Neuronal stem cell (in vitro differentiated cells): ENCODE results near the gene SMOC2.

Source experiments
- DNase-seq: peaks from one replicate; pipeline ENCODE4 v3.0.0-alpha.2; 2013; ENCODE audit warnings: low spot score
- H2AFZ ChIP-seq: one replicate; pipeline ENCODE4 v1.6.1; 2013; ENCODE audit warnings: mild to moderate bottlenecking, low read length, inconsistent platforms
- H2AK5ac ChIP-seq: 2 replicates; pipeline ENCODE4 v1.6.1; 2013; ENCODE audit warnings: low read depth, mild to moderate bottlenecking, inconsistent platforms, low read length, moderate library complexity, mixed read lengths
- H2BK120ac ChIP-seq: 2 replicates; pipeline ENCODE4 v1.6.1; 2013; ENCODE audit warnings: low read depth, mild to moderate bottlenecking, inconsistent platforms, low read length, moderate library complexity, mixed read lengths
- H2BK12ac ChIP-seq: one replicate; pipeline ENCODE4 v1.6.1; 2013; ENCODE audit warnings: low read length, inconsistent platforms
- H2BK15ac ChIP-seq: 2 replicates; pipeline ENCODE4 v1.6.1; 2013; ENCODE audit warnings: mild to moderate bottlenecking, low read length, inconsistent platforms, mixed read lengths
- H2BK5ac ChIP-seq: one replicate; pipeline ENCODE4 v1.6.1; 2013; ENCODE audit warnings: inconsistent platforms, mild to moderate bottlenecking, low read length, moderate library complexity
- H3K14ac ChIP-seq: one replicate; pipeline ENCODE4 v1.6.1; 2013; ENCODE audit warnings: low read length, inconsistent platforms
- H3K18ac ChIP-seq: 2 replicates; pipeline ENCODE4 v1.6.1; 2013; ENCODE audit warnings: low read length, inconsistent platforms
- H3K23ac ChIP-seq: 2 replicates; pipeline ENCODE4 v1.6.1; 2013; ENCODE audit warnings: low read depth, mild to moderate bottlenecking, mixed read lengths, low read length, inconsistent platforms; ENCODE audit not compliant: poor library complexity
- H3K27ac ChIP-seq: replicated peaks from 3 replicates; pipeline ENCODE4 v1.5.1; 2013; ENCODE audit warnings: low read length, inconsistent platforms
- H3K27me3 ChIP-seq, 3 experiments: 2 replicates each; pipeline ENCODE4 v1.6.1; 2013; ENCODE audit warnings: low read length in 3 of 3, mild to moderate bottlenecking in 2 of 3, inconsistent platforms in 1 of 3, low read depth in 1 of 3, mixed read lengths in 1 of 3, moderate library complexity in 1 of 3; ENCODE audit not compliant: control insufficient read depth in 3 of 3, insufficient read depth in 3 of 3
- H3K36me3 ChIP-seq, 2 donors: replicated peaks in 1 of 2; 2 replicates each; pipeline ENCODE4 v1.6.1; 2013; ENCODE audit warnings: low read length in 2 of 2; ENCODE audit not compliant: control insufficient read depth in 2 of 2, insufficient read depth in 2 of 2
- H3K4ac ChIP-seq: 2 replicates; pipeline ENCODE4 v1.6.1; 2013; ENCODE audit warnings: inconsistent platforms, mild to moderate bottlenecking, low read length, moderate library complexity
- H3K4me1 ChIP-seq, 2 donors: 1 replicate in 1 of 2; 2 replicates in 1 of 2; pipeline ENCODE4 v1.6.1; 2013; ENCODE audit warnings: low read length in 2 of 2, low read depth in 1 of 2; ENCODE audit not compliant: control insufficient read depth in 2 of 2, insufficient read depth in 1 of 2
- H3K4me2 ChIP-seq: one replicate; pipeline ENCODE4 v1.6.1; 2013; ENCODE audit warnings: mild to moderate bottlenecking, low read length, inconsistent platforms; ENCODE audit not compliant: insufficient read depth, poor library complexity, severe bottlenecking
- H3K4me3 ChIP-seq, 2 donors: 2 replicates each; pipeline ENCODE4 v1.5.1; 2013; ENCODE audit warnings: low read length in 2 of 2, mild to moderate bottlenecking in 2 of 2, inconsistent platforms in 1 of 2, moderate library complexity in 1 of 2
- H3K79me1 ChIP-seq: one replicate; pipeline ENCODE4 v1.6.1; 2013; ENCODE audit warnings: low read depth, mild to moderate bottlenecking, inconsistent platforms, low read length, moderate library complexity
- H3K9ac ChIP-seq: one replicate; pipeline ENCODE4 v1.6.1; 2013; ENCODE audit warnings: mild to moderate bottlenecking, low read depth, low read length, inconsistent platforms; ENCODE audit not compliant: poor library complexity
- H3K9me3 ChIP-seq, 2 donors: replicated peaks in 1 of 2; 2 replicates each; pipeline versions ENCODE3 to v1.6.1; 2013; ENCODE audit warnings: low read length in 2 of 2, mild to moderate bottlenecking in 2 of 2, inconsistent platforms in 1 of 2, low read depth in 1 of 2, mixed read lengths in 1 of 2, moderate library complexity in 1 of 2; ENCODE audit not compliant: control insufficient read depth in 2 of 2, insufficient read depth in 1 of 2
- H4K8ac ChIP-seq: one replicate; pipeline ENCODE4 v1.6.1; 2013; ENCODE audit warnings: low read depth, mild to moderate bottlenecking, inconsistent platforms, low read length, moderate library complexity
- H4K91ac ChIP-seq: one replicate; pipeline ENCODE4 v1.6.1; 2013; ENCODE audit warnings: low read length, low read depth, mild to moderate bottlenecking, inconsistent platforms; ENCODE audit not compliant: poor library complexity
- WGBS, 2 donors: extraction: QIAGEN DNeasy Blood & Tissue Kit; methylation state at CpG; one replicate each; pipeline ENCODE4 v1.1.7; 2013; ENCODE audit warnings: missing lambda C conversion rate in 2 of 2, mixed read lengths in 1 of 2; ENCODE audit not compliant: insufficient read length in 2 of 2, insufficient replicate concordance in 1 of 2; ENCODE audit errors: extremely low coverage in 2 of 2; 5-methylcytosine and 5-hydroxymethylcytosine counted together

The SMOC2 gene

DNA sequence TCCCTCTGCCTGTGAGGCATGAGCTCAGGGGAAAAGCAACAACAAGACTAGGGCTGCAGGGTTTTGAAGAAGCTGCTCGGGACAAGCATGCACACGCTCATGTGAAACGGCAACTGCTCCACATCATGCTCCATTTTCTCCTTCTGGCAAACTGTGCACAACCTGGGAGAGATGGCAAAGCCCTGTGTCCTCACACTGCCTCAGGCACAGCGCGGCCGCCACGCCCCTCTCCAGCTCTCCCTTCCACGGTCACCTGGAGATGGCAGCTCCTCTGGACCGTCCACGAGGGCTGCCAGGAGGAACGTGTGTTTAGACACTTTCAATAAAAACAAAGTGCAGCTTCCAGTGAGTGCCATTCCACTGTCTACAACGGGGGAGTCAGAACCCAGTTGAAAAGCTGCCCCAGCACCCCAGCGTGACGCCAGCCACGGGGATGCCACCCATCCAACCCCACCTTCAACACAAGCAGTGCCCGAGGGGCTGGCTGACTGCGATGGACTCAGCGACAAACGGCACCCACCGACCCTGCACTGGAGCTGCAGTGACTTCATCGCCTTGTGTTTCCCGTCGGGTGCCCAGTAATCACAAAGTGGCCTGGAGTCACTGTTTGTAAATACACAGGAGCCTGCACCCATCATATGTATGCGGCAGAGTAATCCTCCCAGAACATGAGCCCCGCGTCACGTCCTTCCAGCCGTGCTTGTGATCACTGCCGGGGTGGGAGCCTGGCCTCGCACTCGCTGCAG lies 16.1 kb downstream of the SMOC2 start:
- Histone ChIP-seq H3K36me3 (no peaks in the 10 kb centered on the region), H3K9me3 (no peaks in the 10 kb centered on the region), H3K9ac (peak overlapping the region; percentile 35), H3K27ac (no peak overlapping the region), H2AK5ac (peak overlapping the region; percentile 77), H2BK12ac (peak overlapping the region; percentile 30), H3K4me1 (peaks cover 8 to 11% of the 10 kb centered on the region in 2 donors), H3K4me3 (no peak overlapping the region), H3K27me3 (no peaks in the 10 kb centered on the region), H2BK15ac (peak overlapping the region; percentile 72), H2BK120ac (peak overlapping the region; percentile 89), H3K4ac (peak overlapping the region; percentile 13), H3K14ac (peak overlapping the region; percentile 85), H2BK5ac (no peak overlapping the region), H3K18ac (peak overlapping the region; percentile 92), H2AFZ (peak overlapping the region; percentile 77), H3K23ac (peak overlapping the region; percentile 56), H4K91ac (no peak overlapping the region), H3K4me2 (no peak overlapping the region), H4K8ac (peak overlapping the region; percentile 55), H3K79me1 (peaks cover 2% of the 10 kb centered on the region)
- DNase-seq, result no peak
- no CpG with 5 or more reads among the region's 31 CpGs for WGBS, 2 donors

DNA sequence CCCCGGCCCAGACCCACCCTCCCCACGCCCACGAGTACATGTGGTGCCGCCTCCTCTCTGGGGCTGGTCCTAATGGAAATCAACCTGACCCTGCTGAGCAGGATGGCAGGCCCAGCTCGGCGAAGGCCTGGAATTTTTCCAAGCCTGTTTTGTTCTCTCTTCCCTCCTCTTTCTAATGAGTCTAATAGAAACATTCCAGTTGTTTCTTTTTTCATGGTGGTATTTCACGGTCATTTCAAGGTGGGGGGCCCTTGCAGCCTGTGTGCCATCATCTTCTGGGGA lies 16.6 kb downstream of the SMOC2 start:
- Histone ChIP-seq H3K36me3 (no peaks in the 10 kb centered on the region), H2BK12ac (no peak overlapping the region), H3K23ac (no peak overlapping the region), H3K27ac (no peak overlapping the region), H3K4me2 (no peak overlapping the region), H3K4ac (no peak overlapping the region), H3K4me3 (no peak overlapping the region), H4K91ac (no peak overlapping the region), H3K18ac (peak overlapping the region; percentile 72), H3K9me3 (no peaks in the 10 kb centered on the region), H3K4me1 (peaks cover 6 to 8% of the 10 kb centered on the region in 2 donors), H3K14ac (no peak overlapping the region), H2BK15ac (no peak overlapping the region), H2AK5ac (no peak overlapping the region), H3K27me3 (no peaks in the 10 kb centered on the region), H2AFZ (peak overlapping the region; percentile 77), H2BK120ac (no peak overlapping the region), H2BK5ac (no peak overlapping the region), H3K79me1 (peaks cover 2% of the 10 kb centered on the region), H3K9ac (no peak overlapping the region), H4K8ac (no peak overlapping the region)
- no CpG with 5 or more reads among the region's 7 CpGs for WGBS, 2 donors
- no peak for DNase-seq

DNA sequence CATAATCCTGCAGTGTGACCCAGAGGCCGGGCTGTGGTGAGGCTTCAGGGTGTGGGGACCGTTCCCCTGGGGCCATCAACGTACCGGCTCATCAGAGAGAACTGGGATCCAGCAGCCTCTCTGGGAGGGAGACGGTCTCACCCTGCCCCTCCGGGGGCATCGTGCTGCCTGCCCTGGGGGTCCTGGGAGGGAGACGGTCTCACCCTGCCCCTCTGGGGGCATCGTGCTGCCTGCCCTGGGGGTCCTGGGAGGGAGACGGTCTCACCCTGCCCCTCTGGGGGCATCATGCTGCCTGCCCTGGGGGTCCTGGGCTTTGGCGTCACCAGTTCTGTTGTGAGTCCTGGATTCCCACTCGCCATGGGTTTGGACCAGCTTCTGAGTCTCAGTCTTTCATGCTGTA lies 17.1 kb downstream of the SMOC2 start:
- Histone ChIP-seq H3K23ac (no peak overlapping the region), H2AK5ac (no peak overlapping the region), H3K14ac (no peak overlapping the region), H3K79me1 (peaks cover 2% of the 10 kb centered on the region), H3K9ac (no peak overlapping the region), H4K8ac (peak overlapping the region; percentile 84), H3K36me3 (no peaks in the 10 kb centered on the region), H3K9me3 (no peaks in the 10 kb centered on the region), H3K4me2 (no peak overlapping the region), H3K18ac (peak overlapping the region; percentile 61), H2BK120ac (no peak overlapping the region), H3K4ac (no peak overlapping the region), H3K27me3 (no peaks in the 10 kb centered on the region), H4K91ac (no peak overlapping the region), H2BK15ac (no peak overlapping the region), H3K4me3 (no peak overlapping the region), H2BK5ac (no peak overlapping the region), H3K4me1 (peaks cover 3% of the 10 kb centered on the region in 2 donors), H2BK12ac (no peak overlapping the region), H3K27ac (no peak overlapping the region), H2AFZ (peak overlapping the region; percentile 77)
- DNase-seq, result no peak
- WGBS, 2 donors, result no CpG with 5 or more reads among the region's 12 CpGs

DNA sequence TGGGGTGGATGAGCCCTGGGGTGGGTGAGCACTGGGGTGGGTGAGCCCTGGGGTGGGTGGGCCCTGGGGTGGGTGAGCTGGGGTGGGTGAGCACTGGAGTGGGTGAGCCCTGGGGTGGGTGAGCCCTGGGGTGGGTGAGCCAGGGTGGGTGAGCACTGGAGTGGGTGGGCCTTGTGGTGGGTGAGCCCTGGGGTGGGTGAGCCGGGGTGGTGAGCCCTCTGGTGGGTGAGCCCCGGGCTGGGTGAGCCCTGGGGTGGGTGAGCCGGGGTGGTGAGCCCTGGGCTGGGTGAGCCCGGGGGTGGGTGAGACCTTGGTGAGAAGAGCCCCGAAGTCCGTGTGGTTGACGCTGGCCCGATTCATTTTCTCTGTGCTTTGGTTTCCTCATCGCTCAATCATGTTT lies 18.6 kb downstream of the SMOC2 start:
- Histone ChIP-seq H4K8ac (no peak overlapping the region), H3K4me3 (no peak overlapping the region), H2AFZ (no peak overlapping the region), H3K36me3 (no peaks in the 10 kb centered on the region), H3K4me1 (peaks cover 0 to 3% of the 10 kb centered on the region in 2 donors), H2BK120ac (no peak overlapping the region), H2BK15ac (no peak overlapping the region), H3K27ac (no peak overlapping the region), H3K9ac (no peak overlapping the region), H3K9me3 (no peaks in the 10 kb centered on the region), H3K79me1 (peaks cover 2% of the 10 kb centered on the region), H3K27me3 (no peaks in the 10 kb centered on the region), H3K18ac (no peak overlapping the region), H4K91ac (no peak overlapping the region), H2AK5ac (no peak overlapping the region), H3K23ac (no peak overlapping the region), H3K4ac (no peak overlapping the region), H3K14ac (no peak overlapping the region), H3K4me2 (no peak overlapping the region), H2BK12ac (no peak overlapping the region), H2BK5ac (no peak overlapping the region)
- DNase-seq, result no peak
- WGBS, 2 donors, result no CpG with 5 or more reads among the region's 9 CpGs
